GM18505 (cell line): ENCODE results near the gene SMPD2.

Experiments
- ATAC-seq: cut with Tn5 transposase; IDR thresholded peaks from one replicate; pipeline ENCODE4 v1.9.1; 2021; ENCODE audit not compliant: unreplicated experiment
- POLR2A ChIP-seq: IDR thresholded peaks from 4 replicates; pipeline ENCODE4 v1.6.1; 2011; ENCODE audit warnings: borderline replicate concordance; ENCODE audit not compliant: insufficient read depth, insufficient read length; ENCODE audit errors: extremely low read depth

The SMPD2 gene

DNA sequence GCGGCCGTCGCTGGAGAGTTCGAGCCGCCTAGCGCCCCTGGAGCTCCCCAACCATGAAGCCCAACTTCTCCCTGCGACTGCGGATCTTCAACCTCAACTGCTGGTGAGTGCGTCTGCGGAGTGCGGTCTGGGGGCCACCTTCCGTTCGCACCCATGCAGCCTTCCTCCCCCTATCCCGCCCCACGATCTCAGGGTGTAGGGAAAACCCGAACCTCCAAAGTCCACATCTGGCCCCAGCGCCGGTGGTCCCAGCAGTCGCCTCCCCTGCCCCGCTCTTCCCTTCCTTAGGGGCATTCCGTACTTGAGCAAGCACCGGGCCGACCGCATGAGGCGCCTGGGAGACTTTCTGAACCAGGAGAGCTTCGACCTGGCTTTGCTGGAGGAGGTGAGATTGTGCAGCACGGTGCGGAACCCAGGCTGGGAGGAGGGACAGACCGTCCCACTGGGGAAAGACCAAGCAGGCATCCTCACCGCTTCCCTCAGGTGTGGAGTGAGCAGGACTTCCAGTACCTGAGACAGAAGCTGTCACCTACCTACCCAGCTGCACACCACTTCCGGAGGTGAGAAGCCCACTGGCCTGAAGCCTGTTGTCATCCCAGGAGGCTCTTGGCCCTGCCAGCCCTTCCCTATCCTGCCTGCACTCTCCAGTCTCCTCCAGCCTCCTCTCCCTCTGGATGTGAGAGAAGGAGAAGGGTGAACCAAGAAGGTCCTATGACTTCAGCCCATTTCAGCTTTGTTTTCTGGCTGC, 719 bp downstream of the SMPD2 start:
- no peak for TF ChIP-seq POLR2A
- ATAC-seq: peak; percentile 12

DNA sequence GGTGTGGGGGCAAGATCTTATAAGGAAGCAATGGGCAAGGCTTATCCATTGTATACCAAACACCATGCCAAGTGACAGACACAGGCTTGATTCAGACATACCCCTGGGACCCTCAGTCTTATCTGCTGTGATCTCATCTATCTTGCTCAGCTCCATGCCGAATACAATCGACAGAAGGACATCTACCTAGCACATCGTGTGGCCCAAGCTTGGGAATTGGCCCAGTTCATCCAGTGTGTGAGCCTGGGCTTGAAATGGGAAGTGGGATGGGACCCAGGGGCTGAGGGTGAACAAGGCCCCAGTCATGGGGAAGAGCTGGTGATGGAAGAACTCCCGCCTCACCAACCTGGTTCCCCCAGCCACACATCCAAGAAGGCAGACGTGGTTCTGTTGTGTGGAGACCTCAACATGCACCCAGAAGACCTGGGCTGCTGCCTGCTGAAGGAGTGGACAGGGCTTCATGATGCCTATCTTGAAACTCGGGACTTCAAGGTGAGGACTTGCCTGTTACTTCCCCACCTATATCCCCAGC, 1.9 kb downstream of the SMPD2 start:
- TF ChIP-seq POLR2A: no peak
- ATAC-seq: no peak

DNA sequence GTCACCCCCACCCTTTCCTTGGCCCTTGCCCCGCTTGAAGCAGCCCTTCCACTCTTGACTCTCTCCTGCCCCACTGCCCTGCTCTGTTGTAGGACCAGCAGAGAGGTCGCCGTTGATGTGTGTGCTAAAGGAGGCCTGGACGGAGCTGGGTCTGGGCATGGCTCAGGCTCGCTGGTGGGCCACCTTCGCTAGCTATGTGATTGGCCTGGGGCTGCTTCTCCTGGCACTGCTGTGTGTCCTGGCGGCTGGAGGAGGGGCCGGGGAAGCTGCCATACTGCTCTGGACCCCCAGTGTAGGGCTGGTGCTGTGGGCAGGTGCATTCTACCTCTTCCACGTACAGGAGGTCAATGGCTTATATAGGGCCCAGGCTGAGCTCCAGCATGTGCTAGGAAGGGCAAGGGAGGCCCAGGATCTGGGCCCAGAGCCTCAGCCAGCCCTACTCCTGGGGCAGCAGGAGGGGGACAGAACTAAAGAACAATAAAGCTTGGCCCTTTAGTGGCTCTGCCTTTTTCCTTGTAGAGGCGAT, 3.0 kb downstream of the SMPD2 start:
- no peak for ATAC-seq
- no peak for TF ChIP-seq POLR2A

- TF ChIP-seq POLR2A: no peak
- no peak for ATAC-seq
Measured at GRCh38 chr6:109445382-109445781, 4.9 kb downstream of the SMPD2 start.

GRCh38 chr6:109446072-109446471, 5.5 kb downstream of the SMPD2 start:
- no peak for ATAC-seq
- no peak for TF ChIP-seq POLR2A

GRCh38 chr6:109446541-109446940, 6.0 kb downstream of the SMPD2 start:
- ATAC-seq: no peak
- TF ChIP-seq POLR2A: no peak

DNA sequence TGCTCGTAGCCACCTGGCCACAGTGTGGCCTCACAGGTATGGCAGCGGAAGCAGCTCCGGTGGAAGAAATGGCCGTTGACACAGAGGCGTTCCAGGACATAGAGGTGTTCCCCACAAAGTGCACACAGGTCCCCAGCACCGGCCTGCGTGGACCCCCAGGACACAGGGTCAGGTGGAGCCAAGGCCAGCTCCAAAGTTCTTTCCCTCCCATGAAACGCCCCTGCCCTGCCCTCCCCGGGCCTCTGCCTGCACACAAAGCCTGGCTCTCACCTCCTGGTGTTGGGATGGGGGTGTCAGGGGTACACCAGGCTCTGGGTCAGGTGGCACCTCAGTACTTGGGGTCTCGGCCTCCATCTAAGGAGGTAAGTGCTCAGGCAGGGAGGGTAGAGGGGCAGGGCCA, 6.6 kb downstream of the SMPD2 start:
- no peak for TF ChIP-seq POLR2A
- ATAC-seq: no peak

- ATAC-seq: no peak
- TF ChIP-seq POLR2A: no peak
Measured at GRCh38 chr6:109447878-109448555, 7.5 kb downstream of the SMPD2 start.

- peak; percentile 37 for TF ChIP-seq POLR2A
- ATAC-seq: no peak
Measured at GRCh38 chr6:109448615-109449014, 8.1 kb downstream of the SMPD2 start.

DNA sequence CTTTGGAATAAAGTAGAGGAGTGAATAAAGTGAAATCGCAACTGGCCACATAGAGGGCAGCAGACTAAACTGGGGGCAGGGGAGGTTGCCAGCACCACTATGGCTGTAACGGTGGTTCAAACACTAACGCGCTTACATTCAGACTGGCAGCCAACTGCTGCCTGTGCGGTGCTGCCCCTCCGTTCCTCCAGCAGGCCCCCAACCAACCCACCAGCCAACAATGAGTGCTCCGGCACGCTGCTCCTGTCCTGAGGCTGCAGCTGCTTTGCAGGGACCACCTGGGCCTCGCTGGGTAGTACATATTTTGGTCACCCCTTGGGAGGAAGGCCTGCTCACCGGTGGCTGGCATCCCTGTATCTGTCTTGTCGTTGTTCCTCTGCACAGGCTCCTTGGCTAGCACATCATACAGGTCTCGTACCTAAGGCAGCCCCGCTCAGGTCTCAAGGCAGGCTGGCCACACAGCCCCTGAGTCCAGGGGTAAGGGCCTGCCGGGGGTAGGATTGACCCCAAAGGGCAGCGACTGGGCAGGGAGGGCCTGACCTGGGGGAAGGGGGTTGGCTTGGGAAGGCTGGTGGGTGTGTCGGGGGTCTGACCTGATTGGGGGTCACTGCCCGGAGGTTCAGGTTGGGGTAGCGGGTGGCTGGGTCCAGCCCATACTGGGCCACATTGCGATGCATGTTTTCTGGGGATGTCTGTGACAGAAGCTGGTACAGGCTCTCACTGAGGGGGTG, 8.7 kb downstream of the SMPD2 start:
- ATAC-seq: no peak

DNA sequence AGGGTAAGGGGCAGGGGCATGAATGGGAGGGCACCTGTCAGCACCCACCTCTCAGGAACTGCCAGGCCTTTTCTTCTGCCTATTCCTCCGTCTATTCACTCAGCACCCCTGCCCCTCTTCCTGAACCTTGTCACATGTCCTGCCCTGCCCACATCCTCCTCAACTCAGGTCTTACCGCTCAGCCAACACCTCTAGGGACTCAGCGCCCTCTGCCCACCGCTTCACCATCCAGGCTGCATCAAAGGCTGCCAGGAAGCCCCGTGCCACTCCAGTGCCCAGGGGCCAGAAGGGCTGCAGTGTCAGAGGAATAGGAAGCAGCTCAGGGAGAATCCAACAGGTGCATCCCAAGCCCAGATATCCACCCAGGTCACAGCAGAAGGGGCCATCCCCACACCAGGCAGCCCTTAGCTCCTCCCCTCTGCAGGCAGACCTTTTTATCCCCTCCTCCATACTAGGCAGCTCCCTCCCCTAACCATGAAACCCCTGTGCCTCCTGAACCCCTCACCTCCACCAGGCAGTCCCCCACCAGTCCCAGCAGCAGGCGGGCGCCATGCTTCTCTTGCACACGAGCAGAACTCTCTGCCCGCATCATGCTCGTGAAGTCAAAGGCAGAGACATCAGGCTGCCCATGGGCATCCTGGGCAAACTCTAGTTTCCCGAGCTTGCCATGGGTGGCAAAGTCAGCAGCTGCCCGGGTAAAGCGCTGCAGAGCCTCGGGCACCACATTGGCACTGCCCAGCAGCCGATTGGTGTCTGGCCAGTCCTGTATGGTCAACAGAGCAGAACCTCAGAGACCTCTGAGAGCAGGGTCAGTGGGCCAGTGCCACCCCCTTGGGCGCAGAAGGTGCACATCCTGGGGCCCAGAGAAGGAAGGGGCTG, 9.5 kb downstream of the SMPD2 start:
- ATAC-seq: no peak
- no peak for TF ChIP-seq POLR2A

More for the DNA sequence above, 8.7 kb downstream of the SMPD2 start:
- TF ChIP-seq POLR2A: no peak

GRCh38 chr6:109450801-109451200, 10.3 kb downstream of the SMPD2 start:
- TF ChIP-seq POLR2A: no peak
- ATAC-seq: no peak
